ENCODE data around the gene TSPAN9. TPM values are rescaled to one million over a fixed set of nuclear protein-coding genes. Genes with fewer than 3 reads are reported as not detected.

The TSPAN9 gene
- total RNA-seq, 4 donors from 2014 or later, result 23.4 to 43.3 (median 29.4) TPM

GRCh38 chr12:3335078-3335487 is 257.9 kb downstream of the TSPAN9 start:
- no peak for ATAC-seq (ENCODE audit: low FRiP score)
- no peak for TF ChIP-seq CTCF (IDR thresholded peaks at IDR 0.05)
- DNase-seq (ENCODE audit: low spot score), result no peak

Small RNA genes lying within 50 kb of the gene (small RNA-seq; reads per million reads assigned to genes)
- not detected for gene AC005912.1
- not detected for gene RF00017

Other genes starting within 250 kb of the TSPAN9 start
- 1 to 10 TPM in 2 of 4 donors, under 1 TPM in 2; 0.46 to 4.9 (median 0.93) TPM for gene NRIP2, start 242.3 kb upstream of the TSPAN9 start, total RNA-seq
- not detected for gene TEX52, start 220.3 kb upstream of the TSPAN9 start, total RNA-seq
- 1 to 10 TPM in 1 of 4 donors, under 1 TPM in 3; 0.09 to 4.3 (median 0.50) TPM for gene FOXM1, start 200.2 kb upstream of the TSPAN9 start, total RNA-seq
- 1 to 10 TPM; 4.6 to 8.8 (median 6.1) TPM for gene RHNO1, start 200.2 kb upstream of the TSPAN9 start, total RNA-seq
- 10 to 100 TPM in 3 of 4 donors, 1 to 10 TPM in 1; 7.8 to 25.4 (median 21.1) TPM for gene TULP3, start 186.5 kb upstream of the TSPAN9 start, total RNA-seq
- gene TEAD4, start 118.0 kb upstream of the TSPAN9 start, total RNA-seq, result 10 to 100 TPM; 14.5 to 79.3 (median 17.0) TPM

All from omental fat pad (tissue), 4 donors.